Natural killer cell (primary cell): ENCODE data around the gene OR52K2. TPM values are rescaled to one million over a fixed set of nuclear protein-coding genes. Genes with fewer than 3 reads are reported as not detected.

Source experiments
- ATAC-seq, 3 donors: fragments of 150-1000 bp in 2 of 3; fragments of 200-7000 bp in 1 of 3; cut with Tn5 transposase; 1 replicate in 1 of 3; 2 replicates in 2 of 3; pipeline ENCODE4 v1.10.0; 2021; ENCODE audit warnings: mild to moderate bottlenecking in 2 of 3, moderate library complexity in 2 of 3
- DNase-seq, 2 donors: peaks; one replicate each; pipeline versions ENCODE4 v3.0.0 to v3.0.0-alpha.2; 2013 to 2021; ENCODE audit warnings: mixed read lengths in 1 of 2
- H3K27ac ChIP-seq: one replicate; pipeline ENCODE4 v1.5.1; 2013; ENCODE audit warnings: mild to moderate bottlenecking, low read length
- H3K27me3 ChIP-seq: one replicate; pipeline ENCODE4 v1.6.1; 2013; ENCODE audit warnings: low read length; ENCODE audit not compliant: control insufficient read depth, insufficient read depth
- H3K36me3 ChIP-seq: one replicate; pipeline ENCODE4 v1.6.1; 2013; ENCODE audit warnings: low read length; ENCODE audit not compliant: control insufficient read depth, insufficient read depth
- H3K4me1 ChIP-seq: one replicate; pipeline ENCODE4 v1.6.1; 2013; ENCODE audit warnings: low read length; ENCODE audit not compliant: control insufficient read depth, insufficient read depth
- H3K4me3 ChIP-seq: one replicate; pipeline ENCODE4 v1.5.1; 2013; ENCODE audit warnings: low read length
- H3K9me3 ChIP-seq: one replicate; pipeline ENCODE4 v1.6.1; 2013; ENCODE audit warnings: low read length; ENCODE audit not compliant: control insufficient read depth, insufficient read depth
- H3K27ac Mint-ChIP-seq, 2 donors: one replicate each; pipeline ENCODE4 v1.8.0; 2022; ENCODE audit warnings: mild to moderate bottlenecking in 2 of 2, mixed read lengths in 2 of 2, moderate library complexity in 1 of 2
- H3K27me3 Mint-ChIP-seq, 2 donors: one replicate each; pipeline ENCODE4 v1.8.0; 2022; ENCODE audit warnings: low read depth in 2 of 2, mixed read lengths in 2 of 2
- H3K36me3 Mint-ChIP-seq: one replicate; pipeline ENCODE4 v1.8.0; 2022; ENCODE audit warnings: mixed read lengths
- H3K4me1 Mint-ChIP-seq, 2 donors: one replicate each; pipeline ENCODE4 v1.8.0; 2022; ENCODE audit warnings: mixed read lengths in 2 of 2
- H3K4me3 Mint-ChIP-seq: one replicate; pipeline ENCODE4 v1.8.0; 2022; ENCODE audit warnings: mild to moderate bottlenecking, moderate library complexity, mixed read lengths
- H3K9me3 Mint-ChIP-seq, 2 donors: one replicate each; pipeline ENCODE4 v1.8.0; 2022; ENCODE audit warnings: mixed read lengths in 2 of 2
- WGBS: methylation state at CpG from one replicate; pipeline ENCODE4 v1.1.7; 2013; ENCODE audit warnings: missing lambda C conversion rate; ENCODE audit not compliant: insufficient coverage; 5-methylcytosine and 5-hydroxymethylcytosine counted together
- intact Hi-C: fragments of 100-400 bp; cut with micrococcal nuclease; formaldehyde crosslinking; loops from one replicate; pipeline ENCODE4 v1.14.2; 2022
- total RNA-seq, 4 donors: library from RNA; stranded (reverse); fragments of 120-200 nt in 1 of 4; gene quantifications; one replicate each; pipeline versions ENCODE4 v1.2.3 to v1.2.4, GENCODE V29; 2013 to 2022
- TF ChIP-seq, protein P1 (sequence below): fragments of 200-600 bp; IDR thresholded peaks from one replicate; pipeline ENCODE4 v1.8.0; 2022; ENCODE audit warnings: antibody characterized with exemption

Gene OR52K2
- total RNA-seq, 3 donors from 2014 or later (not counting 1 experiment from before 2014, with no cell fraction given) = not detected

DNA sequence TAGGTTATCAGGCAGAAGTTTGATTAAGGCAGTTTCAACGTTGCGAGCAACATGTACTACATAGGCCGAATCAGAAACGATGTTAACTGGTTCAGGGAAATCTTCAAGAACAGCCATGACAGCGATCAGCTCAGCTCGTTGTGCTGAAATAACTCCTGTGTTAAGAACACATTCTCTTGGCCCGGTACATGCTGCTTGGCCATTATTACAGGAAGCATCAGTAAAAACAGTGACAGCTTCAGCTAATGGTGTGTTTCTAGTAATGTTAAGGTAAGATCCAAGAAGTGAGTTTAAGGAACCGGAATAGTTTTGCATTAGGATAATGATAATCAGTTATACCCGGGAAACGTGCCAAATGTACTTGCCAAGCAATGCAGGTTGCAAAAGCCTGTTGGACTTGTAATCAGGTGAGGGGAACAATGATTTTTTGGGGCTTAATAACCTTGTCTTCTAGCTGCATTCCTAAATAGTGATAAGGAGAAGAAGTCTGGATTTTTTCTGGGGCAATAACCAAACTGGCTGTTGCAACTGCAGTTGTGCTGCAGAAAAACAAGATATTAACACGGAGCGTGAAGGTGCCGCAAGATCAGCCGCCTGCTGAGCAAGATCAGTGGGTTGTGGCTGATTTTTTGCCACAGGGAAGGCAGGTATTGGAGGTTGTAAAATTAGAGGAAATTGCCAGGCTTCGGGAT, 47.6 kb downstream of the OR52K2 start:
- Mint-ChIP-seq H3K9me3 (no peaks in the 10 kb centered on the region), H3K36me3 (no peaks in the 10 kb centered on the region), H3K27ac (no peak overlapping the region), H3K27me3 (peaks cover 11 to 34% of the 10 kb centered on the region in 2 donors), H3K4me3 (no peak overlapping the region), H3K4me1 (no peaks in the 10 kb centered on the region)
- no peak overlapping the region for H3K27ac ChIP-seq
- DNase-seq (no peak), ATAC-seq (no peak)
- no peaks in the 10 kb centered on the region for H3K27me3 ChIP-seq
- 87% methylated on average over 15 of the region's 15 CpGs for WGBS
- H3K4me1 ChIP-seq = no peaks in the 10 kb centered on the region
- intact Hi-C loops = no loop called here
- no peak overlapping the region for H3K4me3 ChIP-seq
- TF ChIP-seq, protein P1, sequence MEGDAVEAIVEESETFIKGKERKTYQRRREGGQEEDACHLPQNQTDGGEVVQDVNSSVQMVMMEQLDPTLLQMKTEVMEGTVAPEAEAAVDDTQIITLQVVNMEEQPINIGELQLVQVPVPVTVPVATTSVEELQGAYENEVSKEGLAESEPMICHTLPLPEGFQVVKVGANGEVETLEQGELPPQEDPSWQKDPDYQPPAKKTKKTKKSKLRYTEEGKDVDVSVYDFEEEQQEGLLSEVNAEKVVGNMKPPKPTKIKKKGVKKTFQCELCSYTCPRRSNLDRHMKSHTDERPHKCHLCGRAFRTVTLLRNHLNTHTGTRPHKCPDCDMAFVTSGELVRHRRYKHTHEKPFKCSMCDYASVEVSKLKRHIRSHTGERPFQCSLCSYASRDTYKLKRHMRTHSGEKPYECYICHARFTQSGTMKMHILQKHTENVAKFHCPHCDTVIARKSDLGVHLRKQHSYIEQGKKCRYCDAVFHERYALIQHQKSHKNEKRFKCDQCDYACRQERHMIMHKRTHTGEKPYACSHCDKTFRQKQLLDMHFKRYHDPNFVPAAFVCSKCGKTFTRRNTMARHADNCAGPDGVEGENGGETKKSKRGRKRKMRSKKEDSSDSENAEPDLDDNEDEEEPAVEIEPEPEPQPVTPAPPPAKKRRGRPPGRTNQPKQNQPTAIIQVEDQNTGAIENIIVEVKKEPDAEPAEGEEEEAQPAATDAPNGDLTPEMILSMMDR = no peak
- H3K9me3 ChIP-seq = no peaks in the 10 kb centered on the region
- H3K36me3 ChIP-seq = no peaks in the 10 kb centered on the region

Other genes with a start within 250 kb of the OR52K2 start
- gene OR52B4, start 80.9 kb upstream of the OR52K2 start, total RNA-seq = not detected
- gene TRIM21, start 55.6 kb upstream of the OR52K2 start, total RNA-seq = 10 to 100 TPM; 27.1 to 34.6 (median 32.0) TPM
- gene OR52K1, start 33.4 kb downstream of the OR52K2 start, total RNA-seq = not detected
- gene OR52M1, start 95.9 kb downstream of the OR52K2 start, total RNA-seq = not detected
- gene OR52I2, start 132.4 kb downstream of the OR52K2 start, total RNA-seq = not detected
- not detected for gene OR52I1, start 144.7 kb downstream of the OR52K2 start, total RNA-seq
- 10 to 100 TPM in 1 of 3 donors, 1 to 10 TPM in 2; 7.6 to 14.7 (median 9.8) TPM for gene TRIM68, start 158.9 kb downstream of the OR52K2 start, total RNA-seq
- gene OR51D1, start 188.2 kb downstream of the OR52K2 start, total RNA-seq = not detected
- gene OR51E1, start 194.7 kb downstream of the OR52K2 start, total RNA-seq = not detected
- not detected for gene OR51E2, start 248.6 kb downstream of the OR52K2 start, total RNA-seq